CD4-positive, alpha-beta T cell (primary cell): ENCODE measurements around the gene CMC1. TPM values are rescaled to one million over a fixed set of nuclear protein-coding genes. Genes with fewer than 3 reads are reported as not detected.

ENCODE experiments used
- ATAC-seq: fragments of 200-7000 bp; cut with Tn5 transposase; one replicate; pipeline ENCODE4 v1.10.0; 2022; ENCODE audit warnings: mild to moderate bottlenecking; ENCODE audit not compliant: poor library complexity
- CTCF ChIA-PET: fragments of 350-600 bp; sonication (Branson Sonifier 250); formaldehyde crosslinking; loops from one replicate; lab custom pipeline; 2021; ENCODE audit warnings: antibody characterized with exemption, inconsistent platforms; lab: Charles Lee
- POLR2A ChIA-PET: fragments of 350-600 bp; sonication (Branson Sonifier 250); formaldehyde crosslinking; loops from one replicate; lab custom pipeline; 2021; ENCODE audit warnings: antibody characterized with exemption, inconsistent platforms; lab: Charles Lee
- DNase-seq, 14 experiments: peaks; one replicate each; pipeline ENCODE4 v3.0.0-alpha.2; 2013 to 2020; ENCODE audit warnings: mixed read lengths in 2 of 14
- H3K27ac ChIP-seq, 2 donors: one replicate each; pipeline versions ENCODE4 v1.5.1 to v1.7.0; 2013; ENCODE audit warnings: low read length in 2 of 2, low read depth in 1 of 2, mild to moderate bottlenecking in 1 of 2
- H3K27me3 ChIP-seq, 2 experiments: 1 replicate in 1 of 2; 2 replicates in 1 of 2; pipeline versions ENCODE4 v1.6.1 to v1.7.0; 2013; ENCODE audit warnings: low read length in 2 of 2, control low read depth in 1 of 2, mild to moderate bottlenecking in 1 of 2, moderate library complexity in 1 of 2; ENCODE audit not compliant: insufficient read depth in 2 of 2, control insufficient read depth in 1 of 2
- H3K36me3 ChIP-seq: one replicate; pipeline ENCODE4 v1.6.1; 2013; ENCODE audit warnings: low read length, control low read depth; ENCODE audit not compliant: insufficient read depth
- H3K4me1 ChIP-seq: one replicate; pipeline ENCODE4 v1.6.1; 2013; ENCODE audit warnings: low read length, control low read depth; ENCODE audit not compliant: insufficient read depth
- H3K4me3 ChIP-seq: one replicate; pipeline ENCODE4 v1.5.1; 2013; ENCODE audit warnings: mild to moderate bottlenecking, low read length, moderate library complexity
- H3K9me3 ChIP-seq, 2 experiments: 1 replicate in 1 of 2; 2 replicates in 1 of 2; pipeline versions ENCODE4 v1.6.1 to v1.7.0; 2013; ENCODE audit warnings: low read length in 2 of 2, mild to moderate bottlenecking in 2 of 2, control low read depth in 1 of 2, moderate library complexity in 1 of 2; ENCODE audit not compliant: control insufficient read depth in 1 of 2, insufficient read depth in 1 of 2
- H3K27ac Mint-ChIP-seq: one replicate; pipeline ENCODE4 v1.8.0; 2020; ENCODE audit warnings: mixed read lengths
- H3K27me3 Mint-ChIP-seq: one replicate; pipeline ENCODE4 v1.8.0; 2021; ENCODE audit warnings: mixed read lengths
- H3K36me3 Mint-ChIP-seq: one replicate; pipeline ENCODE4 v1.8.0; 2021; ENCODE audit warnings: low read depth, mixed read lengths
- H3K4me1 Mint-ChIP-seq: one replicate; pipeline ENCODE4 v1.8.0; 2021; ENCODE audit warnings: low read depth, mixed read lengths
- H3K4me3 Mint-ChIP-seq: one replicate; pipeline ENCODE4 v1.8.0; 2020; ENCODE audit warnings: mild to moderate bottlenecking, mixed read lengths
- H3K9me3 Mint-ChIP-seq: one replicate; pipeline ENCODE4 v1.8.0; 2020; ENCODE audit warnings: mixed read lengths
- CTCF ChIP-seq: fragments of 200-600 bp; IDR thresholded peaks from one replicate; pipeline ENCODE4 v1.8.0; 2022; ENCODE audit warnings: antibody characterized with exemption, mild to moderate bottlenecking
- intact Hi-C, 2 experiments: fragments of 100-400 bp; cut with DNase I in 1 of 2; cut with micrococcal nuclease in 1 of 2; formaldehyde crosslinking; loops; one replicate each; pipeline versions ENCODE4 v1.15.1 to v1.9.0; 2023 to 2025; cut with DNase I, micrococcal nuclease
- total RNA-seq, 174 experiments: library from RNA in 2 of 174; stranded (reverse) in 2 of 174; gene quantifications; one replicate each; pipeline ENCODE4 v1.2.3 and lab custom pipeline; 2021 to 2026

The CMC1 gene
- total RNA-seq, 2 experiments from 2014 or later, result 5.0 to 6.6 TPM

DNA sequence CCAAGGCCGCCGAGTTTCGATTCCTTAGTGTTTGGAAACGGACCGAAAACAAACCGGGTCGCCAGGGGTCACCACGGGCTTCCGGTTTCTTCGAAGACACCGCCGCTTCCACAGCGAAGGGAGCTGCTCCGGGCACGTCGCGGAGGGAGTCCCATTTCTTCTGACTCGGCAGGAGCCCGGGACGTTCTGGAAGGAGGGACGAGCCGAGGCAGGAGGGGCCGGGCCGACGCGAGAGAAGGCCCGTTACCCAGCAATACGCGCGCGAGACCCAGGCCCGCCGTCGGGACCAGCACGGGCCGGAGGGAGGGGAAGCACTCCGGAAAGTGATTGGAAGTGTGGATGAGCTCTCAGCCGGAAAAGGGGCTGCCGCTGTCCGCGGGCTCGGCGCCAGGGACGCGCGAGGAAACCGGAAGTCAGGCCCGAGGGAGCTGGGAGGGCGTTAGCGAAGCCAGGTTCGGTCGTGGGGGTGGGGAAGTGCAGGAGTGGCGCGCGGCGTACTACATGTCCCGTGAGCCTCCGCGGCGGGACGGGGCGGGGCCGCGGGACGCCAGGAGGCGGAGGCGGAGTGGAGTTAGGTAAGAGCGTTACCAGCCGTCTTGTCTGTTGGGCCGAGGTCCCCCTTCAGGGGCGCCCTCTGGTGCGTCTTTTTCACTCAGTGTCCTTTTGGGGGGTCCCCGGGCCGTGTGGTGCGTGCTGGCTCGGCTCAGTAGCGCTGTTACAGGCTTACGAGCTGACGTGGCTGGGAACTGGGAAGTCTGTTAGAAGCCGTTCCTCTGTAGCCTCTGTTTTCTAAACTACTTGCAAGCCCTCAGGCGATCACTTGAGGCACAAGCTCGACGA lies 107.4 kb downstream of the CMC1 start, which contains the start of the genes AZI2 and ZCWPW2:
Gene AZI2 (minus strand): TSS at position 196 of the 840 bp plus-strand sequence. CDS start 8,207 bp downstream, outside the sequence.
Gene ZCWPW2 (plus strand): TSS at position 93 of the 840 bp plus-strand sequence. CDS start 64,348 bp downstream, outside the sequence.
- Histone ChIP-seq H3K27ac (peak within 1 kb of the TSS; percentile 91 to 99), H3K36me3 (peaks cover 2% of the 10 kb centered on the region), H3K9me3 (peaks cover 5 to 7% of the 10 kb centered on the region in 2 experiments), H3K4me3 (peak within 1 kb of the TSS; percentile 96), H3K27me3 (no peaks in the 10 kb centered on the region), H3K4me1 (peaks cover 17% of the 10 kb centered on the region)
- Mint-ChIP-seq H3K9me3 (peaks cover 2% of the 10 kb centered on the region), H3K36me3 (peaks cover 51% of the 10 kb centered on the region), H3K27ac (peak within 1 kb of the TSS; percentile 99), H3K4me3 (peak within 1 kb of the TSS; percentile 100), H3K27me3 (no peaks in the 10 kb centered on the region), H3K4me1 (peaks cover 55% of the 10 kb centered on the region)
- DNase-seq (peak; percentile 85 to 96 (median 90)), ATAC-seq (peak; percentile 87)
- peak; percentile 18 for TF ChIP-seq CTCF
- ChIA-PET CTCF (interaction anchor here (0.8 to 2.1 kb wide), 14 partner anchors 10 to 979 kb away, joined by 3 to 7 read pairs (median 3); partner anchors contain the start of genes CMC1 and NEK10), POLR2A (interaction anchor here (0.6 to 2.8 kb wide), 19 partner anchors 8 to 867 kb away, joined by 3 to 28 read pairs (median 4); partner anchors contain the start of genes CMC1 and SLC4A7)
- intact Hi-C loops, result loop anchor here (2.0 to 10.0 kb wide), 4 partner anchors 108 to 984 kb away; partner anchors contain the start of genes SLC4A7 (in 2 of the 2), CMC1 (in 1 of the 2) and NEK10 (in 1 of the 2)

GRCh38 chr3:28349469-28350000 lies 108.1 kb downstream of the CMC1 start:
- H3K27me3 Mint-ChIP-seq, result no peaks in the 10 kb centered on the region
- peaks cover 56% of the 10 kb centered on the region for H3K36me3 Mint-ChIP-seq
- H3K9me3 ChIP-seq, result peaks cover 5 to 10% of the 10 kb centered on the region in 2 experiments
- peak overlapping the region; percentile 99 for H3K27ac Mint-ChIP-seq
- peak overlapping the region; percentile 96 for H3K4me3 ChIP-seq
- peaks cover 5% of the 10 kb centered on the region for H3K9me3 Mint-ChIP-seq
- ChIA-PET CTCF (interaction anchor here (0.5 to 2.1 kb wide), 9 partner anchors 10 to 980 kb away, joined by 3 to 7 read pairs (median 3); partner anchors contain the start of genes CMC1 and NEK10), POLR2A (interaction anchor here (0.6 to 2.8 kb wide), 14 partner anchors 8 to 865 kb away, joined by 3 to 28 read pairs (median 6); partner anchors contain the start of genes CMC1 and SLC4A7)
- ATAC-seq, result no peak
- H3K4me3 Mint-ChIP-seq, result peak overlapping the region; percentile 100
- H3K36me3 ChIP-seq, result peaks cover 2% of the 10 kb centered on the region
- no peak for TF ChIP-seq CTCF
- peak overlapping the region; percentile 91 to 99 for H3K27ac ChIP-seq
- H3K27me3 ChIP-seq, result no peaks in the 10 kb centered on the region
- peaks cover 55% of the 10 kb centered on the region for H3K4me1 Mint-ChIP-seq
- no peak for DNase-seq
- H3K4me1 ChIP-seq, result peaks cover 17% of the 10 kb centered on the region
- intact Hi-C loops, result loop anchor here (2.0 to 10.0 kb wide), 4 partner anchors 109 to 985 kb away; partner anchors contain the start of genes SLC4A7 (in 2 of the 2), CMC1 (in 1 of the 2) and NEK10 (in 1 of the 2)

Other genes starting within 250 kb of the CMC1 start
- under 1 TPM; 0.27 to 0.28 TPM for gene ZCWPW2, start 107.1 kb downstream of the CMC1 start, total RNA-seq
- gene AZI2, start 107.2 kb downstream of the CMC1 start, total RNA-seq, result 10 to 100 TPM; 27.4 to 31.5 TPM